ENCODE results near the gene SERGEF.

DNA sequence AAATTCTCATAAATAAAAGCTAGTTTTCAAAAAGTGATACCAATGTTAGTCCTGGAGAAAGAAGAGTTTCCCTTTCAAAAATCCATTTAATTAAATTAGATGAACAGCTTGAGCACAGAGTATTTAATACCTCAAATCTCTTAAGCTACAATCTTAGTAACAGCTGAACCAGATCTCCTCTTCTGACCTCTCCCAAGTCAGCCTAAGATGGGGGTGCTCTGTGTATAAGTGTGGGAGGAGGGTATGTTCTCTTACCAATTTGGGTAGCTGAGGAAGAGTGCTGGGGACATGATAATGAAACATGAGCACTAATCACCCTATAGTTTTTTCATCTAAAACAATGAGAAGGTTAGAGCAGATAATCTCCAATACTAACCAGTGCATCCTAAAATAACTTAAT, 23.6 kb upstream of the SERGEF start:
- TF ChIP-seq, protein P1, sequence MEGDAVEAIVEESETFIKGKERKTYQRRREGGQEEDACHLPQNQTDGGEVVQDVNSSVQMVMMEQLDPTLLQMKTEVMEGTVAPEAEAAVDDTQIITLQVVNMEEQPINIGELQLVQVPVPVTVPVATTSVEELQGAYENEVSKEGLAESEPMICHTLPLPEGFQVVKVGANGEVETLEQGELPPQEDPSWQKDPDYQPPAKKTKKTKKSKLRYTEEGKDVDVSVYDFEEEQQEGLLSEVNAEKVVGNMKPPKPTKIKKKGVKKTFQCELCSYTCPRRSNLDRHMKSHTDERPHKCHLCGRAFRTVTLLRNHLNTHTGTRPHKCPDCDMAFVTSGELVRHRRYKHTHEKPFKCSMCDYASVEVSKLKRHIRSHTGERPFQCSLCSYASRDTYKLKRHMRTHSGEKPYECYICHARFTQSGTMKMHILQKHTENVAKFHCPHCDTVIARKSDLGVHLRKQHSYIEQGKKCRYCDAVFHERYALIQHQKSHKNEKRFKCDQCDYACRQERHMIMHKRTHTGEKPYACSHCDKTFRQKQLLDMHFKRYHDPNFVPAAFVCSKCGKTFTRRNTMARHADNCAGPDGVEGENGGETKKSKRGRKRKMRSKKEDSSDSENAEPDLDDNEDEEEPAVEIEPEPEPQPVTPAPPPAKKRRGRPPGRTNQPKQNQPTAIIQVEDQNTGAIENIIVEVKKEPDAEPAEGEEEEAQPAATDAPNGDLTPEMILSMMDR (IDR thresholded peaks at IDR 0.05 in 8 of 11, conservative IDR thresholded peaks at IDR 0.05 in 3 of 11): no peak
- TF ChIP-seq POLR2A (IDR thresholded peaks at IDR 0.05): no peak
- TF ChIP-seq POLR2AphosphoS5 (IDR thresholded peaks at IDR 0.05): no peak

Measured in spleen (tissue), 7 donors.